H54 (cell line): ENCODE measurements around the gene PTPRB.
A peak's percentile ranks its signal among the peaks of the same experiment; 100 is the strongest.

Experiments
- DNase-seq: peaks from one replicate; pipeline ENCODE4 v3.0.0; 2011; ENCODE audit warnings: low spot score, mixed read lengths; ENCODE audit not compliant: insufficient read length
- FAIRE-seq: peaks from 3 replicates; lab custom pipeline; 2011; peaks lifted over from hg19 to GRCh38; lab: Jason Lieb, UNC
- POLR2A ChIP-seq: IDR thresholded peaks from 2 replicates; pipeline ENCODE4 v1.6.1; 2011; ENCODE audit warnings: low read depth, mild to moderate bottlenecking, low read length

PTPRB gene

DNA sequence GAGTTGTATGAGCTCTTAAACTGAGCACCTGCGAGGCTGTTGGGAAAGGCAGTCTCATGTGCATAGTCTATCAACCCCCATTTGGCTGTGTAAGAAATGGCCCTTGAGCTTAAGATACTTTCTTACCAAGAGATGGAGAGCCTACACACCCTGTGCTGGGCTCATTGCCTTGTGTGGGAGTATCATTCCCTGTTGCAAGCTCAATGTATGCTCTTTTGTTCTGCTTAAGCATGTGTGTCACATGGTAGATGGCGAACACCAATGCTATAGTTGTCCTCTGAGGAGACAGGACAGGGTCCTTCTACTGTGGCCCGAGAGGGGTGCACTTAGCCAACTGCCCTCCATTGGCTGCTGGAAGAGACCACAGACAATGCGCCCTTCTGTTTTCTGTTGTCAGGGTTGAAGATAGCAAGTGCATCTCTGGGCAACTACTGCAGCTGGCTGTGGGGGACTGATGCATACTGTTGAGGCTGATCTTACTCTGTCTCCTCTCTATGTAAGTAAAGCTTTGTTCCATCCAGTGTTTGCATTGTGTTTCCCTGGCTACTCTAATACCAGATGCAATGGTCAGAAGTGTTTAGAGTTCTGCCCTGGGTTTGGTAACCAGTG is 79.5 kb downstream of the PTPRB start:
- no peak for FAIRE-seq
- no peak for DNase-seq
- TF ChIP-seq POLR2A: no peak

DNA sequence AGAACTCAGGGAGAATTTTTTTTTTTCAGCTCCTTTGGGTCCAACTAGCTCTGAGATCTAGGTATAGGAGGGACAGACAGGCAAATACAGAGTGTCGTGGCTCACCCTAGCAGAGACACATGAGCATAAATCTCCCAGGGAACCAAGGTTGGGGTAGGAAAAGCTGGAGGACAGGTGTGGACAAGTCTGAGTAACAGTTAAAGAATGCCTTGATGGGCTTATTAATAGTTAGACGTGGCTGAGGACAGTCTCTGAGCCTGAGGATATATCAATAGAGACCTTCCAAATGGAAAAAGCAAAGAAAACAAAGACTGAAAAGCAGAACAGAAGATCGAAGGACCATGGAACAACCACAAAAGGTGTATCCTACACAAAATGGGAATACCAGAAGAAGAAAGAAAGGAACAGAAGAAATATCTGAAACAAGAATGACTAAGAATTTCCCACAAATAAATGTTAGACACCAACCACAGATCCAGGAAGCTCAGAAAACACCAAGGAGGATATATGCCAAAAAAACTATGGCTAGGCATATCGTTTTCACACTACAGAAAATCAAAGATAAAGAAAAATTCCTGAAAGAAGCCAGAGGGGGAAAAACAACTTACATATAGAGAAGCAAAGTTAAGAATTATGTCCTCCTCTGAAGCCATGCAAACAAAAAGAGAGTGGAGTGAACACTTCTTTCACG is 80.9 kb downstream of the PTPRB start:
- no peak for DNase-seq
- TF ChIP-seq POLR2A: no peak
- no peak for FAIRE-seq

GRCh38 chr12:70555081-70555480 is 82.1 kb downstream of the PTPRB start:
- FAIRE-seq (no peak), DNase-seq (no peak)
- TF ChIP-seq POLR2A: no peak

DNA sequence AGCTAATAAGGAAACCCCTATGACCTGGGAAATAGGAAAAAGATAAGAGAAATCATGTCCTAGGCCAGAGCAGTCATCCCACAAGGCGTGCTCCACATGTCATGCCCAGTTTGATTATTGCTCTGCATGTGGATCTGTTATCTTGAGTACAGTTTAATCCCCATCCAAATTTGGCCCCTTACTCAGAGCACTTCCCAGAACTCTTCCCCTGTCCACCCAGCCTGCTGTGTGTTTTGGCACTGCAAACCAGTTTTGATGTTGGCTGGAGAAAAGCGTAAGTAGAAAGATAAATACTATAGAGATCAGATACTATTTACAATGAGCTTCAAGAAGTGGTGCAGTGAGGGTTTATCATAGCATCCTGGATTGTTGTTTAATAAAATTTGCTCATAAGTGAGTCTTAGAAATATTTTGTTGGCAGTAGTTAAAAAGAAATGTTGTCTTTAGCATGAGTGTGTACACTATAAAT is 83.8 kb downstream of the PTPRB start:
- no peak for DNase-seq
- FAIRE-seq: no peak
- TF ChIP-seq POLR2A: no peak

- FAIRE-seq (no peak), DNase-seq (no peak)
- no peak for TF ChIP-seq POLR2A
Measured at GRCh38 chr12:70551731-70552130, 85.5 kb downstream of the PTPRB start.

- no peak for FAIRE-seq
- no peak for TF ChIP-seq POLR2A
- no peak for DNase-seq
Measured at GRCh38 chr12:70550180-70550577, 87.0 kb downstream of the PTPRB start.

DNA sequence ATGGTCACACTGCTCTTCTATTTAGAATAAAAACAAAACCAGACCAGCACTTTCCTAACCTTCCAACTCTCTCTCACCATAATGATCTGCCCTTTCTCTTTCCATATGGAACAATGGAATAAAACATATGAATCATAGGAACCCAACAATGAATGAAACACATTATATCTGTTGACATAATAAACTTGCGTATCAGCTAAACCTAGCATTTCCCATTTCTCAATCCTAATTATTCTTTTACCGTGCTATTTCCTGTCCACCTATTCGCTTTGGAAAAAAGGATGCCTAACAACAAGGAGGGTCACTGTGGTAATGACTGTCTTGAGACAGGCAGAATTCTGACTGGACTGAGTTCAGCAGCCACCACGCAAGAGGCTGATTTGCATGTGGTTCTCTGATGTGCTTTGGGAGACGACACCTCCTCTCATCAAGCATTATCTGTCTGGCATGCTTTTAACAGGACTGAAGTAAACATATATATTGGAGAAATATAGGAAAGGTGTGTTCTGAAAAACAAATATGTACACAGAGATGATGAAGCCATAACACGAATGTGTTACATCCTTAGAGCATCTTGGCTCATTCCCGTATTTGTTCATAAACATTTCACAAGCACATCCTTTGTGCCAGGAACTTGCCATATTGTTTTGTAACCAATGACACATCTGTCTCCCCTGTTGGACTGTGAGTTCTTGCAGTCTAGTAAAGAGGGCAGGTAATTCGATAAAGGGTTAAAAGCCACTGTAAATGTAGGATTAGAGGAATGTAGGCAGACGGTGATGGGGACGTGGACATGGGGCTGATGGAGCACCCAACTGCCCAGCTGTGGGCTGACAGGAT is 87.7 kb downstream of the PTPRB start:
- FAIRE-seq: no peak
- DNase-seq: no peak
- TF ChIP-seq POLR2A: no peak

GRCh38 chr12:70543444-70543843 is 93.8 kb downstream of the PTPRB start:
- FAIRE-seq: peak; percentile 99
- no peak for TF ChIP-seq POLR2A
- DNase-seq: peak; percentile 52

DNA sequence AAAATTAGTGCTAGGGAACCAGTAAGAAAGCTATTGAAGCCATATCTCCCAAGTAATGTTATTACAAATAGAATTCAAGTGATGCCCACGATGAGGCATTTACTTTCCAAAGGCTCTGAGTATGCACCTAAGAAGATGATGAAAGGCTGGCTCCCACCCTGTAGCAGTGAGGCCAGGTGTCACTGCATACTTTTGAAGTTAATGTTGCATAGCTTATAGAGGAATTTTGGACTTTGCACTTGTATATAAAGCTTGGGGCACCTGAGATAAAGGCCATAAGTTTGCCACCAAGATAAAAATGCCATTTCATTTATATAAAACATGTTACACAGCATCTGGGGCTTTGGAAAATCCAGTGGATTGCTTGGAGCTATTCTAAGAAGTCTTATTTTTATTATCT is 96.2 kb downstream of the PTPRB start:
- no peak for TF ChIP-seq POLR2A
- DNase-seq (no peak), FAIRE-seq (no peak)

DNA sequence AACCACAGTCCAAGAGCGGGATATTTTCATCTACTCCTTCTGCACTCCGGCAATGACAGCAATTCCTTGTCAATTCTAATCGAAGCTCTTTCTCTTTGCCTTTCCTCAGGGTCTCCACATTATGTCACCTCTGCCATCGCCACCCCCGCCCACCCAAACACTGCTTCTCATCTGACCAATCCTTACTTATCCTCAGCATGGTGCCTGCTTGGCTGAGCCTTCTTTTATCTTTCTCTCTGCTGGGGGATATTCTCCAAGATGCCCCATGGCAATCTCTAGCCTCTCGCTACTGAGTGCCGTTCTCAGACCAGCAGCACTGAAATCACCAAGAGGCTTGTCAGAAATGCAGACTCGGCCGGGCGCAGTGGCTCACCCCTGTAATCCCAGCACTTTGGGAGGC is 100.6 kb downstream of the PTPRB start:
- FAIRE-seq: no peak
- no peak for DNase-seq
- no peak for TF ChIP-seq POLR2A

DNA sequence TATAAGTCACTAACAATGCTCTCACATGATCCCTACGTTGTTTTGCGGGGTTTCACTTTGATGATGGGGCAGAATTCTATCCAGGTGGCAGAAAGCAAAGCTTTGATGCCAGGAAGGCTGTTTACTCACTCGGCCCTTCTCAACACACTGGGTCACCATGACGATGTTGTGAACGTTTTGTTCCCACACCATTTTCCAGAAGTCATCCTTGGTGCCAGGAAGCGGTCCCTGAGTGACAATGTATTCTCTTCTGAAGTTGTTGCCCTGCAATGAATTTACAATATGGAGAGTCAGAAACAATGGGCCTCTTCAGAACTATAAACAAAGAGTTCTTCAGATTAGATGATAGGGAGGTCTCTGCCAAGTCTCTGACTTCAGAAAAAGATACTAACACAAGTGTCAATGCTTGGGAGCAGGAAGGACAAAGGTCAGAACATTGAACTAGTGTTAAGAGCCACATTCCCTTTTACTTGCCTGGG is 101.3 kb downstream of the PTPRB start:
- no peak for TF ChIP-seq POLR2A
- DNase-seq: no peak
- FAIRE-seq: no peak

DNA sequence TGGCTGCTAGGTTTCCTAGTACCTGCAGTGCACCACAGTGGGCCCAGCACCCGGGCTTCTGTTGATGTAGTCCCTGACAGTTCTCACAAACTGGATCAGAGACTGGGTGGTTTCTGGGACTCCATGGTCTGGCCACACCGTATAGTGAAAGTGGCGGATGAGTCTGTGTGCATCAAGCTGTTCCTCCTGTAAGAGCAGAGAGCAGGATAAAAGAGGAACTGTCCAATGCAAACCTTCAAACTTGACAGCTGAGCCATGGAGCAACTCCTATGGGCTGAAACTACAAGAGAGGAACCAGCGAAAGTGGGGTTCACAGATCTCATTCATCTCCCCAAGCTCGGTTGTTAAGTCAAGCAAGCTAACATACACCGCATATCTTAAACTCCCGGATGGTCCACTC is 102.8 kb downstream of the PTPRB start:
- DNase-seq (no peak), FAIRE-seq (no peak)
- TF ChIP-seq POLR2A: no peak

DNA sequence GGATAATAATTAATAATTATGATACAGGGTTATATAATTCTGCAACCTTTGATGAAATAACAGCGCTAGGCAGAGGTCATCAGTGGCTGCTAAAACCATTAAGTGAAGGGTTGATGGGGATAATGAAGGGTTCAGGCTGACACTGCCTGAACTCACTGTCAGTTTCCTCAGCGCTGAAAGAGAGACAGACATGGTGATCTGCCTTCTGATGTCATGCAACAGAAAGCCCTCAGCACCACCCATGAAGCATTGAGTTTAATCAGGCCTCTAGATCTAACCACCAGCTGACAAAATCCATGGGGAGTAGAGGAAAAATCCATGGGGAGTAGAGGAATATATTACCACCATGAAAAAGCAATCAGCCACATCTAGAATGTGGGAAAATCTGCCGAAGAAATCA is 107.6 kb downstream of the PTPRB start:
- TF ChIP-seq POLR2A: no peak
- DNase-seq: no peak
- FAIRE-seq: no peak

DNA sequence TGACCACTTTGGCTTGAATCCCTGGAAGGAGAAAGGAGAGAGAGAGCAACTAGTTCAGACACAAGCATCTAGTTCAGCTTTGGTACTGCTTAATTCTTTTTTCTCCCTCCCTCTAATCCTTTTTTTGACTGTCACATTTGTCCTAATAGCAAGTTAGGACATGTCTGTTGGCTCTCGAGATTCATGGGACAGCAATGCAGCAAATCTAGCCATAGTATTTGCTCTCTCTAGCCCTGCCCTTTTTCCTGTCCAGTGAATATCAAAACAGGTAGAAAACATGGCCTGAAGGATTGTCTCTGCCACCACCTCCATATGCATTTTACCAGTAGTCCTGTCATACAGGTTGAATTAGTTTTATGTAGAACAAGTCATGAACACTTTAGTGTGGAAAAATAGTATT is 116.4 kb downstream of the PTPRB start:
- no peak for DNase-seq
- FAIRE-seq: no peak
- TF ChIP-seq POLR2A: no peak
